GM10266 (cell line): Measurements from ENCODE around the gene RBPJL.

Source experiments
- DNase-seq: peaks from one replicate; pipeline ENCODE4 v3.0.0; 2012; ENCODE audit errors: extremely low spot score
- CTCF ChIP-seq: IDR thresholded peaks from 2 replicates; pipeline ENCODE4 v1.5.1; 2012; ENCODE audit warnings: mild to moderate bottlenecking, low read depth; ENCODE audit not compliant: control insufficient read depth, insufficient read depth; ENCODE audit errors: missing control alignments

The RBPJL gene

DNA sequence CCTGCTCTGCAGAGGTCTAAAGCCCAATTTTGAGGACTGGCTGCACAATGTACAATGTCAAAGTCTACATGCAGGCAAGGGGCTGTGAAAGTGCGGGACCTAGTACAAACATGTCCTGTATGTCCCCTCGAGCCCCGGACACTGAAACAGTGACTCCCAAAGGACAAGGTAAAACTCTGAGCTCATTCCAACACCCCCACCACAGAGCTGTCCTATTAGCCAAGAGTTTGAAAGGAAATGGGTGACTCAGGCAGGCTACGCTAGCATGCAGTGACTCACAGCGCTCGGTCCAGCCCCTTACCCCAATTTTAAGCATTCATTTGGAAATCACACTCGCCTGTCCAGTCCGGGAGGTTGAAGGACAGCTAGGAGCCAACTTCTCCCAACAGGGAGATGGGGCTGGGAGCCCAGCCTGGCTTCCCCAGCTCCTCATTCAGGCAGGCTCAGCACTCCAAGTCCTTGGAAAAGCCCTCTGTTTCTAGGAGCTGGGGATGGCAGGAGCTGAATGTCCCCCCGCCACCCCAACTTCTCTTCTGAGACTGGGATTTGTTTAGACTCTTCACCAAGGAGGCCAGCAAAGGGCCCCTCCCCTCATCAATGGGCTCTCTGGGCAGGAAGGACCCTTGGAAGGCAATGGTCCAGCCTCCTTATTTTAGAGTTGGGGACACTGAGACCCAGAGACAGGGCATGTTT, 37.7 kb downstream of the RBPJL start:
- DNase-seq = no peak

DNA sequence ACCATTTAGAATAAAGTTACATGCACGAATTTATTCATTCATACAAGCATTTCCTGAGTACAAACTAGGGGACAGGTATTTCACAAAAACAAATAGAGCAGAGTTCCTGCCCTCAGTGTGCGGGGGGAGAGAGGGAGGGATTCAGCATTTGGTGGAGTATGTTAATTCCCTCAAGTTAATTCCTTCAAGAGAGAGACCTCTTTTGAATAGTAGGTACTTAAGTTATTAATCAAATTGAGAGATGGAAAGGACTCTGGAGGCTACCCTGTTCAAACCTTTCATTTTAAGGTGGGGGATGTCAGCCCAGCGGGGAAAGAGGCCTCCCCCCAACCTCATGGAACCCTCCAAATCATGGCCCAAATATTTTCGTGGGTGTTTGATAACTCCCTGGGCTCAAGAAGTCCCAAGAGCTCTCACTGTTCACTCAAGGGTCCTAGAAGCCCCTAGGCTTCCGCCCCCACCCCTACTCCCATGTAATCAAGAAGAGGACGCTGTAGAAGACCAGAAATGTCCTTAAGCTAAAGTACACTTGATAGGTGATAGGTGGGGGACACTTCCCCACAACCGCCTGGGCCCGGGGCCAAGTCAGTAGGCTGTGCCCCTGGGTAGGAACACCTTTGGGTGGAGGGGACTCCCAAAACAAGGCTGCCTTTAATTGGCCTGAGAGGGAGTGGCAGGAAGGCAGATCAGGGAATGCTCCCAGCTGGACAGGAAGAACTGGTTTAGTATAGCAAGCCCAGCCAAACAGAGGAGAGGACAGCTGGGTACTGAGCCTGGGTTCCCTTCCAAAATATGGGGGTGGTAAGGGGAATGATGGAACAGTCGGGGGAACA, 38.7 kb downstream of the RBPJL start:
- no peak for TF ChIP-seq CTCF
- no peak for DNase-seq

More for the DNA sequence above, 37.7 kb downstream of the RBPJL start:
- no peak for TF ChIP-seq CTCF

GRCh38 chr20:45346291-45346718, 39.7 kb downstream of the RBPJL start:
- no peak for TF ChIP-seq CTCF

DNA sequence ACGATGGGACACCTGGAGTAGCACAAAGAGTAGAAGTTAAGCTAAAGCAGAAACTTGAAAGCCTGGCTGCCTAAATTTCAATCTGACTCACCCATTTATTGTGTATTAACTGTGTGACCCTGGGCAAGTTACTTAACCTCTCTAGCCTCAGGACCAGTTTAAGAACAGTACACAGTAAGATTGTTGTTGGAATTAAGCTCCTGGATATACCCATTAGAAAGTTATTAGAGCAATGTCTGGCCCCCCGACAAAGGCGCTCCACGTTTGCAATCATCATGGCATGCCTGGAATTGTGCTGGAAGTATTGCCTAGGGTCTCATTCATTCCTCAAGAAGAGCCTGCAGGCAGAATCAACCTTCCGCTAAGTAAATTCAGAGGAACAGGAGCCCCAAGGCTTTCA, 40.2 kb downstream of the RBPJL start:
- TF ChIP-seq CTCF = no peak
- no peak for DNase-seq

More at GRCh38 chr20:45346291-45346718, 39.7 kb downstream of the RBPJL start:
- no peak for DNase-seq

- no peak for DNase-seq
- no peak for TF ChIP-seq CTCF
These were observed 40.8 kb downstream of the RBPJL start for GRCh38 chr20:45347297-45347935.

DNA sequence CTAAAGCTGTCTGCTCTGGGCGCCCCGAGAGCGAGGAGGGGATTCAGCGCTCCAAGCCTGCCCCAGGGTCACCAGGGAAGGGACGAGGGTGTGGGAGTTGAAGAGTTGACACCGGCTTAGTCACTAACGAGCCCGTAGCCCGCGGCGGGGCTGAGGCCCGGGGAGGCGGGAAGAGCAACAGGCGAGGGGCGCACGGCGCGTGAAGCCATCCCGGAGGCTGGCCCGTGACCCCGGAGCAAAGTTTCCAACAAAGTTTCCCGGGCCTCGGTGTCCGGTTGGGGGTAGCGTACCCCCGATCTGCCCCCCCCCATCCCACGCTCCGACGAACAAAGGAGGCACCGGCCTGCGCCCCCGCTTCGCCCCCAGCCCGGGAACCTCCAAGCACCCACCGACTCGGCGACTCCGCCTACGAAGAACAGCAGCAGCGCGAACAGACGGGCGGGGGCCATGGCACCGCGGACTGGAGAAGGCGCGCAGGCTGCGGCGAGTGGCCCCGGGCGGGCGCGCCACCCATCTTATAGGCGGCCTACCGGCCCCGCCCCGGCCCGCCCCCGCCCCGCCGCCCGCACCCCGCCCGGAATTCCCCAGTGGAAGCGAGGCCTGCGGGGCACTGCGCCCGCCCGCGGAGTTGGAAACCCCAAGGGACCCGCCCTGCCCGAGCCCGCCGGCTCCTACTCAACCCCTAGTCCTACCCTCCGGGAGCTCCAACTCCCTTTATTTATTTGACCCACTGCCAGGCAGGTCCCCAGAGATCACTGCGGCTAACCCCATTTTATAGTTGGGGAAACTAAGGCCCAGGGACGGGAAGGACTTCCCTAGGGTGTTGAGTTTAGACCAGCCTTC, 41.5 kb downstream of the RBPJL start, which contains the start of gene SDC4:
SDC4 (minus strand) TSS at position 489 of the 843 bp plus-strand sequence; CDS start at position 449, 40 bp downstream.
- DNase-seq = peak; percentile 61
- no peak for TF ChIP-seq CTCF
